H1 (cell line): ENCODE results near the gene PARD3. TPM values are rescaled to one million over a fixed set of nuclear protein-coding genes. Genes with fewer than 3 reads are reported as not detected.

Source experiments
- CTCF ChIA-PET: fragments of 300-600 bp; sonication (Branson Sonifier 250); formaldehyde crosslinking; loops from one replicate; lab custom pipeline; 2021; ENCODE audit not compliant: partially characterized antibody; lab: Charles Lee
- POLR2A ChIA-PET: fragments of 300-600 bp; sonication (Branson Sonifier 250); formaldehyde crosslinking; loops from one replicate; lab custom pipeline; 2021; ENCODE audit warnings: inconsistent platforms; ENCODE audit not compliant: partially characterized antibody; lab: Charles Lee
- DNase-seq, 2 experiments: peaks; one replicate each; pipeline versions ENCODE4 v3.0.0 to v3.0.0-alpha.2; 2010 to 2022; ENCODE audit warnings: low spot score in 2 of 2, low read depth in 1 of 2, mixed read lengths in 1 of 2
- FAIRE-seq: peaks from 2 replicates; lab custom pipeline; 2011; peaks lifted over from hg19 to GRCh38; lab: Jason Lieb, UNC
- H2AFZ ChIP-seq: 2 replicates; pipeline ENCODE4 v1.8.1; 2012; ENCODE audit warnings: low read length, inconsistent platforms
- H2AK5ac ChIP-seq: 2 replicates; pipeline ENCODE4 v1.6.1; 2013; ENCODE audit warnings: low read depth, low read length
- H2BK120ac ChIP-seq: replicated peaks from 2 replicates; pipeline ENCODE3; 2013; ENCODE audit warnings: low read depth, low read length, inconsistent platforms
- H2BK12ac ChIP-seq: 2 replicates; pipeline ENCODE4 v1.6.1; 2013; ENCODE audit warnings: low read depth, low read length
- H2BK15ac ChIP-seq: 2 replicates; pipeline ENCODE4 v1.6.1; 2013; ENCODE audit warnings: low read length
- H2BK20ac ChIP-seq: 2 replicates; pipeline ENCODE4 v1.6.1; 2013; ENCODE audit warnings: low read length
- H2BK5ac ChIP-seq: 2 replicates; pipeline ENCODE4 v1.6.1; 2013; ENCODE audit warnings: low read depth, low read length
- H3K14ac ChIP-seq: 2 replicates; pipeline ENCODE4 v1.6.1; 2013; ENCODE audit warnings: inconsistent platforms; ENCODE audit not compliant: insufficient read length
- H3K18ac ChIP-seq: 2 replicates; pipeline ENCODE4 v1.6.1; 2013; ENCODE audit warnings: low read length; ENCODE audit errors: extremely low read depth
- H3K23ac ChIP-seq: 2 replicates; pipeline ENCODE4 v1.6.1; 2013; ENCODE audit warnings: inconsistent platforms; ENCODE audit not compliant: insufficient read length
- H3K23me2 ChIP-seq: 2 replicates; pipeline ENCODE4 v1.6.1; 2013; ENCODE audit warnings: low read depth, low read length
- H3K27ac ChIP-seq: 2 replicates; pipeline ENCODE4 v1.6.1; 2011; ENCODE audit warnings: low read depth, low read length, inconsistent platforms
- H3K27me3 ChIP-seq, 4 experiments: replicated peaks in 1 of 4; 1 replicate in 1 of 4; 2 replicates in 3 of 4; pipeline versions ENCODE4 v1.6.1 to v1.8.1; 2011 to 2013; ENCODE audit warnings: low read length in 3 of 4, mild to moderate bottlenecking in 3 of 4, inconsistent platforms in 2 of 4, mixed read lengths in 2 of 4, moderate library complexity in 1 of 4; ENCODE audit not compliant: control insufficient read depth in 3 of 4, insufficient read depth in 3 of 4; ENCODE audit errors: extremely low read depth in 1 of 4
- H3K36me3 ChIP-seq, 4 experiments: 2 replicates each; pipeline versions ENCODE4 v1.6.1 to v1.8.1; 2011 to 2013; ENCODE audit warnings: mild to moderate bottlenecking in 4 of 4, low read length in 3 of 4, moderate library complexity in 2 of 4, control low read depth in 1 of 4, inconsistent platforms in 1 of 4; ENCODE audit not compliant: insufficient read depth in 4 of 4, control insufficient read depth in 2 of 4
- H3K4ac ChIP-seq: replicated peaks from 2 replicates; pipeline ENCODE3; 2013; ENCODE audit warnings: low read length, low read depth, mixed read lengths, inconsistent platforms; ENCODE audit not compliant: insufficient read length
- H3K4me1 ChIP-seq, 4 experiments: replicated peaks in 1 of 4; 1 replicate in 1 of 4; 2 replicates in 3 of 4; pipeline versions ENCODE4 v1.6.1 to v1.8.1; 2011 to 2013; ENCODE audit warnings: low read length in 3 of 4, inconsistent platforms in 2 of 4, mixed read lengths in 1 of 4; ENCODE audit not compliant: insufficient read depth in 4 of 4, control insufficient read depth in 3 of 4
- H3K4me2 ChIP-seq, 2 experiments: 2 replicates each; pipeline versions ENCODE4 v1.6.1 to v1.8.1; 2011 to 2013; ENCODE audit warnings: low read depth in 2 of 2, low read length in 2 of 2, control low read depth in 1 of 2, inconsistent platforms in 1 of 2, mild to moderate bottlenecking in 1 of 2; ENCODE audit not compliant: insufficient read depth in 1 of 2
- H3K4me3 ChIP-seq, 4 experiments: fragments of 200-600, 300-600 bp in 1 of 4; sonication (generic), shearing (Covaris generic), sonication (Bioruptor Twin) in 1 of 4; 2 replicates each; pipeline versions ENCODE4 v1.5.1 to v1.8.1; 2011 to 2016; ENCODE audit warnings: low read length in 4 of 4, low read depth in 3 of 4, control low read depth in 2 of 4, inconsistent platforms in 2 of 4, mild to moderate bottlenecking in 2 of 4, mixed read lengths in 1 of 4, moderate library complexity in 1 of 4; ENCODE audit not compliant: insufficient read depth in 2 of 4; ENCODE audit errors: extremely low read depth in 1 of 4
- H3K56ac ChIP-seq: replicated peaks from 2 replicates; pipeline ENCODE3; 2013; ENCODE audit warnings: low read depth, mild to moderate bottlenecking, mixed read lengths, low read length, inconsistent platforms; ENCODE audit not compliant: insufficient read length
- H3K79me1 ChIP-seq: 2 replicates; pipeline ENCODE4 v1.6.1; 2013; ENCODE audit warnings: low read depth, low read length, control low read depth
- H3K79me2 ChIP-seq, 2 experiments: 2 replicates each; pipeline versions ENCODE4 v1.6.1 to v1.8.1; 2012 to 2013; ENCODE audit warnings: low read length in 2 of 2, mild to moderate bottlenecking in 2 of 2, inconsistent platforms in 1 of 2; ENCODE audit not compliant: insufficient read depth in 2 of 2, control insufficient read depth in 1 of 2
- H3K9ac ChIP-seq, 4 experiments: replicated peaks in 1 of 4; 1 replicate in 1 of 4; 2 replicates in 3 of 4; pipeline versions ENCODE4 v1.6.1 to v1.8.1; 2011 to 2013; ENCODE audit warnings: low read depth in 3 of 4, low read length in 3 of 4, control low read depth in 2 of 4, mild to moderate bottlenecking in 2 of 4, moderate library complexity in 2 of 4, inconsistent platforms in 1 of 4; ENCODE audit errors: extremely low read depth in 1 of 4
- H3K9me3 ChIP-seq, 2 experiments: 2 replicates each; pipeline versions ENCODE4 v1.6.1 to v1.8.1; 2012 to 2013; ENCODE audit warnings: mild to moderate bottlenecking in 2 of 2, moderate library complexity in 2 of 2, control low read depth in 1 of 2, inconsistent platforms in 1 of 2, low read depth in 1 of 2, low read length in 1 of 2, mixed read lengths in 1 of 2; ENCODE audit not compliant: insufficient read depth in 2 of 2
- H4K20me1 ChIP-seq, 2 experiments: replicated peaks in 1 of 2; 2 replicates each; pipeline versions ENCODE3 to v1.8.1; 2011 to 2013; ENCODE audit warnings: inconsistent platforms in 2 of 2, low read length in 2 of 2, mild to moderate bottlenecking in 1 of 2; ENCODE audit not compliant: insufficient read depth in 2 of 2, control insufficient read depth in 1 of 2
- H4K5ac ChIP-seq: 2 replicates; pipeline ENCODE4 v1.6.1; 2013; ENCODE audit warnings: low read length, low read depth, mixed read lengths, inconsistent platforms; ENCODE audit not compliant: insufficient read length
- H4K8ac ChIP-seq: 2 replicates; pipeline ENCODE4 v1.8.0; 2013; ENCODE audit warnings: mild to moderate bottlenecking, moderate library complexity, low read length, inconsistent platforms; ENCODE audit not compliant: insufficient read depth; ENCODE audit errors: extremely low read depth
- H4K91ac ChIP-seq: replicated peaks from 2 replicates; pipeline ENCODE3; 2013; ENCODE audit warnings: low read length, mixed read lengths, inconsistent platforms; ENCODE audit not compliant: insufficient read length
- CREB1 ChIP-seq: IDR thresholded peaks from 2 replicates; pipeline ENCODE4 v1.6.1; 2012; ENCODE audit warnings: inconsistent platforms
- JUN ChIP-seq: IDR thresholded peaks from 2 replicates; pipeline ENCODE4 v1.6.1; 2011; ENCODE audit warnings: low read depth, mild to moderate bottlenecking, improper control_type of control experiment, low read length
- NANOG ChIP-seq: IDR thresholded peaks from 2 replicates; pipeline ENCODE4 v1.6.1; 2011; ENCODE audit warnings: low read length, low read depth, mild to moderate bottlenecking, inconsistent platforms; ENCODE audit not compliant: insufficient read depth, poor library complexity, severe bottlenecking
- RNF2 ChIP-seq: fragments of 200-900, 300-1000 bp; sonication (generic); IDR thresholded peaks from 2 replicates; pipeline ENCODE4 v1.7.1; 2016; ENCODE audit warnings: borderline replicate concordance, low read depth, mild to moderate bottlenecking, antibody characterized with exemption, low read length; ENCODE audit not compliant: poor library complexity, severe bottlenecking; ENCODE audit errors: missing control alignments
- RXRA ChIP-seq: IDR thresholded peaks from 2 replicates; pipeline ENCODE4 v1.6.1; 2011; ENCODE audit warnings: low read depth, mild to moderate bottlenecking, low read length, moderate library complexity; ENCODE audit not compliant: insufficient read depth
- SP2 ChIP-seq: IDR thresholded peaks from 2 replicates; pipeline ENCODE4 v1.6.1; 2012; ENCODE audit warnings: mild to moderate bottlenecking, low read length, inconsistent platforms
- WGBS, 2 experiments: shearing (Covaris generic) in 1 of 2; methylation state at CpG; one replicate each; pipeline versions ENCODE4 v1.1.6 to v1.1.7; 2013 to 2015; ENCODE audit warnings: low lambda C conversion rate in 2 of 2, mixed read lengths in 2 of 2, inconsistent platforms in 1 of 2, low coverage in 1 of 2, missing lambda C conversion rate in 1 of 2; ENCODE audit not compliant: insufficient replicate concordance in 2 of 2, insufficient coverage in 1 of 2, insufficient read length in 1 of 2; ENCODE audit errors: extremely low coverage in 1 of 2, missing lambda C conversion rate in 1 of 2; 5-methylcytosine and 5-hydroxymethylcytosine counted together
- polyA plus RNA-seq, 7 experiments: library from polyadenylated mRNA; depleted of rRNA in 3 of 7; stranded (reverse) in 5 of 7; unstranded in 2 of 7; fragments of >200 nt in 5 of 7; fragments of 200-250 nt in 2 of 7; gene quantifications; 1 replicate in 5 of 7; 2 replicates in 1 of 7; 4 replicates in 1 of 7; pipeline versions ENCODE4 v1.2.1 to v1.2.3, GENCODE V29; 2011 to 2013; ENCODE audit warnings: missing spikeins in 2 of 7, mixed read lengths in 2 of 7
- total RNA-seq: library from RNA; stranded (reverse); fragmentation: NEBNext Ultra II Directional; extraction: Animal tissue kit (Norgen Biotek cat#: 25700); gene quantifications from 2 replicates; pipeline ENCODE4 v1.2.1, GENCODE V29; 2021
- TF ChIP-seq, protein P1 (sequence below): IDR thresholded peaks from 2 replicates; pipeline ENCODE4 v1.6.1; 2012; ENCODE audit warnings: low read length, inconsistent platforms
- TF ChIP-seq, protein P2 (sequence below): IDR thresholded peaks from 2 replicates; pipeline ENCODE4 v1.6.1; 2011; ENCODE audit warnings: low read length, improper control_type of control experiment

The PARD3 gene
- total and polyA plus RNA-seq, 2 of the 8 experiments (the other 6 are each of a cell fraction or from before 2014, with no cell fraction given), result 19.7 to 49.1 TPM

DNA sequence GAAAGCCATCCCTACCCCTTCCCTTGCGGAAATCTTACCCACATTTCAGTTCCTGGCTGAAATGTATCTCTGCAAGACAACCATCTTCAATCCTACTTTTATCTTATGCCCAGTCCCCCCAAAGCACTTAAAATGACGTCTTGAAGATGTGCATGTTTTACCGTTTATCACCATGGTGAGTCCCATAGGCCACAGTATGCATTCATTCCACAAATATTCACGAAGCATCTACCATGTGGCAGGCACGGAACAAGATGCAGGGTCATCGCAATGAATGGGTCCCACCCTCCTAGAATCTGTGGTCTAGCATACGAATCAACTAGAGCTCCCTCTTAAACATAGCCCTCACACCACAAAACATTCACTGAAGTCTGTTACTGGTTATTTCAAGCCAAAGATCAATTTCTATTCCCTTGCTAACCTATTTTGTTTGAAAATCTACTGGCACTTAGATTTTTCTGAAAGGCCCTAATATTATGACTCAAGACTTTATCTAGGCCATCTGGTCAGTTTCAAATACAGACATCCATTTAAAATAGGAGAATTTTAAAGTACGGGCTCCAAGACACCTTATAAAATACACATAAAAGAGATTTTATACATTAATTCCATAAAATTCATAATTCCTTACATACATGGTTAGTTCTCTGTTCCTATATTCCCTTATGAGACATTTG, 99.4 kb downstream of the PARD3 start:
- H3K23me2 ChIP-seq, result no peaks in the 10 kb centered on the region
- H4K20me1 ChIP-seq, result no peaks in the 10 kb centered on the region
- no peak overlapping the region for H4K5ac ChIP-seq
- no peak overlapping the region for H2AFZ ChIP-seq
- H2BK20ac ChIP-seq, result no peak overlapping the region
- TF ChIP-seq SP2, result no peak
- TF ChIP-seq JUN, result no peak
- TF ChIP-seq NANOG, result no peak
- no peak for TF ChIP-seq CREB1
- TF ChIP-seq RNF2, result no peak
- TF ChIP-seq, protein P1, sequence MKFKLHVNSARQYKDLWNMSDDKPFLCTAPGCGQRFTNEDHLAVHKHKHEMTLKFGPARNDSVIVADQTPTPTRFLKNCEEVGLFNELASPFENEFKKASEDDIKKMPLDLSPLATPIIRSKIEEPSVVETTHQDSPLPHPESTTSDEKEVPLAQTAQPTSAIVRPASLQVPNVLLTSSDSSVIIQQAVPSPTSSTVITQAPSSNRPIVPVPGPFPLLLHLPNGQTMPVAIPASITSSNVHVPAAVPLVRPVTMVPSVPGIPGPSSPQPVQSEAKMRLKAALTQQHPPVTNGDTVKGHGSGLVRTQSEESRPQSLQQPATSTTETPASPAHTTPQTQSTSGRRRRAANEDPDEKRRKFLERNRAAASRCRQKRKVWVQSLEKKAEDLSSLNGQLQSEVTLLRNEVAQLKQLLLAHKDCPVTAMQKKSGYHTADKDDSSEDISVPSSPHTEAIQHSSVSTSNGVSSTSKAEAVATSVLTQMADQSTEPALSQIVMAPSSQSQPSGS, result no peak
- TF ChIP-seq, protein P2, sequence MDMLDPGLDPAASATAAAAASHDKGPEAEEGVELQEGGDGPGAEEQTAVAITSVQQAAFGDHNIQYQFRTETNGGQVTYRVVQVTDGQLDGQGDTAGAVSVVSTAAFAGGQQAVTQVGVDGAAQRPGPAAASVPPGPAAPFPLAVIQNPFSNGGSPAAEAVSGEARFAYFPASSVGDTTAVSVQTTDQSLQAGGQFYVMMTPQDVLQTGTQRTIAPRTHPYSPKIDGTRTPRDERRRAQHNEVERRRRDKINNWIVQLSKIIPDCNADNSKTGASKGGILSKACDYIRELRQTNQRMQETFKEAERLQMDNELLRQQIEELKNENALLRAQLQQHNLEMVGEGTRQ, result no peak
- no peak for TF ChIP-seq RXRA
- H3K18ac ChIP-seq, result no peak overlapping the region
- FAIRE-seq (no peak), DNase-seq (no peak)
- no peak overlapping the region for H4K8ac ChIP-seq
- H3K56ac ChIP-seq, result no peak overlapping the region
- peaks cover 9% of the 10 kb centered on the region for H3K79me1 ChIP-seq
- no peak overlapping the region for H2BK120ac ChIP-seq
- H3K14ac ChIP-seq, result no peak overlapping the region
- H3K36me3 ChIP-seq, result no peaks in the 10 kb centered on the region
- H3K4ac ChIP-seq, result no peak overlapping the region
- no peak overlapping the region for H3K9ac ChIP-seq
- peaks cover 0 to 77% of the 10 kb centered on the region in 2 experiments; a peak in 2 of 4 replicates for H3K79me2 ChIP-seq
- H3K27me3 ChIP-seq, result no peaks in the 10 kb centered on the region
- ChIA-PET POLR2A (no interaction called here), CTCF (interaction anchor here (1.0 kb wide), 3 partner anchors 14 to 118 kb away, joined by 3 to 4 read pairs (median 3); no protein-coding TSS in a partner anchor)
- no peak overlapping the region for H4K91ac ChIP-seq
- H3K9me3 ChIP-seq, result no peaks in the 10 kb centered on the region
- peaks cover 0 to 5% (median 2%) of the 10 kb centered on the region in 4 experiments; a peak in 2 of 7 replicates for H3K4me1 ChIP-seq
- WGBS, 2 experiments, result 93% methylated on average over 8 of the region's 8 CpGs; no CpG with 5 or more reads in 1 of the 2 experiments
- H3K27ac ChIP-seq, result no peak overlapping the region
- H3K4me2 ChIP-seq, result no peak overlapping the region
- H3K23ac ChIP-seq, result no peak overlapping the region
- H3K4me3 ChIP-seq, result no peak overlapping the region
- no peak overlapping the region for H2BK15ac ChIP-seq
- no peak overlapping the region for H2BK12ac ChIP-seq
- H2BK5ac ChIP-seq, result no peak overlapping the region
- no peak overlapping the region; the same call in 1 of the 2 replicates for H2AK5ac ChIP-seq
